ENCODE data around the gene SCTR.

DNA sequence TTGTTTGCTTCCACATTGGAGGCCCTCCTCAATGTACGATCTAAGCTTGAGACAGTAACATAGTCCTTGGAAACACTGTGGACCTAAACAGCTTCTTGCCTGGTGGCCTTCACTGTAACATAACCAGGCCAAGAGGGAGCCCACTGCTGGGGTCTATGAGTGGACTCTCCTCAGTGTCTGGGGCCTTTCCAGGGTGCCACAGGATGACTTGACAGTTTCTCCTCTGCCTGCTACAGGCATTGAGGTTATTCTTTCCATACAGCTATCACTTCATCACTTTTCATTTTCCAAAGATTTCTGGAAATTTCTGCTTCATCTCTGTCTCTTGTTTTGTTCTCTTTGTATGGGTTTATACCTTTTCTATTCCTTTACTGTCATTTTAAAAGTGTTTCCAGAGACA, 11.3 kb downstream of the SCTR start:
- TF ChIP-seq PAX5 (IDR thresholded peaks at IDR 0.05; ENCODE audit: insufficient read depth, low read length, severe bottlenecking) = no peak
- no peak for TF ChIP-seq POLR2A (IDR thresholded peaks at IDR 0.05; ENCODE audit: low read depth, low read length)
- no peak for TF ChIP-seq POLR2AphosphoS5 (IDR thresholded peaks at IDR 0.05; ENCODE audit: low read depth, low read length)
- TF ChIP-seq SPI1 (IDR thresholded peaks at IDR 0.05; ENCODE audit: low read depth, low read length) = no peak
- TF ChIP-seq POU2F2 (IDR thresholded peaks at IDR 0.05; ENCODE audit: low read depth, low read length) = no peak
- TF ChIP-seq TAF1 (IDR thresholded peaks at IDR 0.05; ENCODE audit: low read depth, low read length) = no peak
